Uterus (tissue), 2 donors: ENCODE data around the gene TIMM8A.

Source experiments
- POLR2A ChIP-seq, 2 donors: fragments of 450-650 bp; IDR thresholded peaks; one replicate each; pipeline ENCODE4 v1.6.1; 2016; ENCODE audit warnings: antibody characterized with exemption in 2 of 2, mild to moderate bottlenecking in 1 of 2, moderate library complexity in 1 of 2
- TF ChIP-seq, protein P1 (sequence below), 4 experiments: fragments of 200-600 bp in 2 of 4; fragments of 450-650 bp in 2 of 4; sonication (generic) in 2 of 4; IDR thresholded peaks; one replicate each; pipeline ENCODE4 v1.5.1; 2016 to 2019; ENCODE audit warnings: antibody characterized with exemption in 4 of 4, mild to moderate bottlenecking in 2 of 4, moderate library complexity in 1 of 4

DNA sequence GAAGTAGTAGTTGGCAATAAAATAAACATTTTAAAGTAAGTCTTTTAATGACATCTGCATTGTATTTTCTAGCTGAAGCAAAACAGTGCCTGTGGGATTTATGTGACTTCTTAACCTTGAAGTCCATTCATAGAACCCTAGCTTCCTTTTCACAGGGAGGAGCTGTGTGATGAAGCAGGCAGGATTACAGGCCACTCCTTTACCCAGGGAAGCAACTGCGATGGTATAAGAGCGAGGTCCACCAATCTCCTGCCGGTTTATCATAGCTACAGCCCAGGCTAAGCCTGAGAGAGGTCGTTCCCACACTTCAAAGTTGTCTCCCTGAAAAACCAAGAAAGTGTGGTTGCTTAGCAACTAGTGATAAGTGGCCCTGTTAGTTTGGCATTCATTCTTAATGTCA is 49.2 kb upstream of the TIMM8A start:
- TF ChIP-seq, protein P1, sequence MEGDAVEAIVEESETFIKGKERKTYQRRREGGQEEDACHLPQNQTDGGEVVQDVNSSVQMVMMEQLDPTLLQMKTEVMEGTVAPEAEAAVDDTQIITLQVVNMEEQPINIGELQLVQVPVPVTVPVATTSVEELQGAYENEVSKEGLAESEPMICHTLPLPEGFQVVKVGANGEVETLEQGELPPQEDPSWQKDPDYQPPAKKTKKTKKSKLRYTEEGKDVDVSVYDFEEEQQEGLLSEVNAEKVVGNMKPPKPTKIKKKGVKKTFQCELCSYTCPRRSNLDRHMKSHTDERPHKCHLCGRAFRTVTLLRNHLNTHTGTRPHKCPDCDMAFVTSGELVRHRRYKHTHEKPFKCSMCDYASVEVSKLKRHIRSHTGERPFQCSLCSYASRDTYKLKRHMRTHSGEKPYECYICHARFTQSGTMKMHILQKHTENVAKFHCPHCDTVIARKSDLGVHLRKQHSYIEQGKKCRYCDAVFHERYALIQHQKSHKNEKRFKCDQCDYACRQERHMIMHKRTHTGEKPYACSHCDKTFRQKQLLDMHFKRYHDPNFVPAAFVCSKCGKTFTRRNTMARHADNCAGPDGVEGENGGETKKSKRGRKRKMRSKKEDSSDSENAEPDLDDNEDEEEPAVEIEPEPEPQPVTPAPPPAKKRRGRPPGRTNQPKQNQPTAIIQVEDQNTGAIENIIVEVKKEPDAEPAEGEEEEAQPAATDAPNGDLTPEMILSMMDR (IDR thresholded peaks at IDR 0.05): no peak
- TF ChIP-seq POLR2A (IDR thresholded peaks at IDR 0.05): no peak
